Panc1 (cell line): ENCODE data around the gene DLGAP1. TPM values are rescaled to one million over a fixed set of nuclear protein-coding genes. Genes with fewer than 3 reads are reported as not detected.

Source experiments
- ATAC-seq: fragments of 200-7000 bp; cut with Tn5 transposase; 2 replicates; pipeline ENCODE4 v1.9.1; 2020; ENCODE audit warnings: mild to moderate bottlenecking, moderate library complexity
- BruUV-seq: library from RNA; stranded (reverse); fragments of 400-500 nt; replicated peaks from 2 replicates; lab custom pipeline; 2021; lab: Mats Ljungman, UMichigan
- CTCF ChIA-PET: fragments of 300-600 bp; sonication (Branson Sonifier 250); formaldehyde crosslinking; loops from one replicate; lab custom pipeline; 2022; ENCODE audit warnings: antibody characterized with exemption; lab: Charles Lee
- POLR2A ChIA-PET: fragments of 300-600 bp; sonication (Branson Sonifier 250); formaldehyde crosslinking; loops from one replicate; lab custom pipeline; 2022; ENCODE audit warnings: antibody characterized with exemption; lab: Charles Lee
- DNase-seq: peaks from one replicate; pipeline ENCODE4 v3.0.0-alpha.2; 2010; ENCODE audit warnings: low read depth, low spot score
- H3K27ac ChIP-seq: 2 replicates; pipeline ENCODE4 v1.5.1; 2011; ENCODE audit warnings: mild to moderate bottlenecking, low read length, inconsistent platforms
- H3K27me3 ChIP-seq: fragments of 200-500 bp; sonication (Bioruptor generic); 2 replicates; pipeline ENCODE4 v1.6.0; 2014; ENCODE audit warnings: low read length, inconsistent platforms; ENCODE audit not compliant: control insufficient read depth, insufficient read depth
- H3K36me3 ChIP-seq: fragments of 200-500 bp; sonication (Bioruptor generic); 2 replicates; pipeline ENCODE4 v1.5.1; 2014; ENCODE audit warnings: inconsistent platforms, mild to moderate bottlenecking, low read length, moderate library complexity; ENCODE audit not compliant: control insufficient read depth, insufficient read depth
- H3K4me1 ChIP-seq: 2 replicates; pipeline ENCODE4 v1.5.1; 2011; ENCODE audit warnings: inconsistent platforms, mild to moderate bottlenecking, low read length, moderate library complexity; ENCODE audit not compliant: control insufficient read depth, insufficient read depth
- H3K4me3 ChIP-seq, 2 experiments: 2 replicates each; pipeline ENCODE4 v1.5.1; 2011 to 2012; ENCODE audit warnings: low read depth in 2 of 2, low read length in 2 of 2, mild to moderate bottlenecking in 2 of 2, inconsistent platforms in 1 of 2, moderate library complexity in 1 of 2
- H3K9me3 ChIP-seq: fragments of 200-500 bp; sonication (Bioruptor generic); 2 replicates; pipeline ENCODE4 v1.5.1; 2014; ENCODE audit warnings: low read depth, mild to moderate bottlenecking, inconsistent platforms, low read length, moderate library complexity; ENCODE audit not compliant: control insufficient read depth, insufficient read depth
- POLR2AphosphoS5 ChIP-seq: IDR thresholded peaks from 2 replicates; pipeline ENCODE4 v1.6.1; 2012; ENCODE audit warnings: mild to moderate bottlenecking, low read depth, low read length, moderate library complexity
- SIN3A ChIP-seq: IDR thresholded peaks from 2 replicates; pipeline ENCODE4 v1.6.1; 2012; ENCODE audit warnings: low read depth, mild to moderate bottlenecking, low read length, moderate library complexity, borderline replicate concordance; ENCODE audit not compliant: insufficient read depth
- TCF7L2 ChIP-seq: IDR thresholded peaks from 2 replicates; pipeline ENCODE4 v1.6.1; 2011; ENCODE audit warnings: mild to moderate bottlenecking, low read depth, low read length, inconsistent platforms
- in situ Hi-C: cut with HindIII; loops from 2 replicates; pipeline ENCODE4 v1.10.0; 2016; ENCODE audit warnings: low sequenced_read_pairs, low pct_unique_long_range_greater_than_20kb
- intact Hi-C: fragments of 100-400 bp; cut with micrococcal nuclease; formaldehyde crosslinking; loops from one replicate; pipeline ENCODE4 v1.10.0; 2022; ENCODE audit not compliant: unreplicated experiment
- total RNA-seq: library from RNA; stranded (reverse); gene quantifications from one replicate; pipeline ENCODE4 v1.2.1, GENCODE V29; 2021; ENCODE audit not compliant: unreplicated experiment
- TF ChIP-seq, protein P1 (sequence below), 2 experiments: IDR thresholded peaks; 2 replicates each; pipeline ENCODE4 v1.6.1; 2011 to 2012; ENCODE audit warnings: low read depth in 2 of 2, control low read depth in 1 of 2, low read length in 1 of 2, mild to moderate bottlenecking in 1 of 2, moderate library complexity in 1 of 2; ENCODE audit not compliant: insufficient read depth in 1 of 2
- TF ChIP-seq, protein P2 (sequence below): fragments of 450-650 bp; IDR thresholded peaks from 2 replicates; pipeline ENCODE4 v1.5.1; 2017; ENCODE audit warnings: mild to moderate bottlenecking

Gene DLGAP1
- total RNA-seq, 1 experiment from 2014 or later, result 1.8 TPM

GRCh38 chr18:4357579-4357978 is 97.5 kb downstream of the DLGAP1 start:
- ATAC-seq (no peak), DNase-seq (no peak)
- H3K27me3 ChIP-seq, result no peaks in the 10 kb centered on the region; the same call in 1 of the 2 replicates
- no peak for TF ChIP-seq POLR2AphosphoS5
- TF ChIP-seq SIN3A, result no peak
- TF ChIP-seq, protein P1, sequence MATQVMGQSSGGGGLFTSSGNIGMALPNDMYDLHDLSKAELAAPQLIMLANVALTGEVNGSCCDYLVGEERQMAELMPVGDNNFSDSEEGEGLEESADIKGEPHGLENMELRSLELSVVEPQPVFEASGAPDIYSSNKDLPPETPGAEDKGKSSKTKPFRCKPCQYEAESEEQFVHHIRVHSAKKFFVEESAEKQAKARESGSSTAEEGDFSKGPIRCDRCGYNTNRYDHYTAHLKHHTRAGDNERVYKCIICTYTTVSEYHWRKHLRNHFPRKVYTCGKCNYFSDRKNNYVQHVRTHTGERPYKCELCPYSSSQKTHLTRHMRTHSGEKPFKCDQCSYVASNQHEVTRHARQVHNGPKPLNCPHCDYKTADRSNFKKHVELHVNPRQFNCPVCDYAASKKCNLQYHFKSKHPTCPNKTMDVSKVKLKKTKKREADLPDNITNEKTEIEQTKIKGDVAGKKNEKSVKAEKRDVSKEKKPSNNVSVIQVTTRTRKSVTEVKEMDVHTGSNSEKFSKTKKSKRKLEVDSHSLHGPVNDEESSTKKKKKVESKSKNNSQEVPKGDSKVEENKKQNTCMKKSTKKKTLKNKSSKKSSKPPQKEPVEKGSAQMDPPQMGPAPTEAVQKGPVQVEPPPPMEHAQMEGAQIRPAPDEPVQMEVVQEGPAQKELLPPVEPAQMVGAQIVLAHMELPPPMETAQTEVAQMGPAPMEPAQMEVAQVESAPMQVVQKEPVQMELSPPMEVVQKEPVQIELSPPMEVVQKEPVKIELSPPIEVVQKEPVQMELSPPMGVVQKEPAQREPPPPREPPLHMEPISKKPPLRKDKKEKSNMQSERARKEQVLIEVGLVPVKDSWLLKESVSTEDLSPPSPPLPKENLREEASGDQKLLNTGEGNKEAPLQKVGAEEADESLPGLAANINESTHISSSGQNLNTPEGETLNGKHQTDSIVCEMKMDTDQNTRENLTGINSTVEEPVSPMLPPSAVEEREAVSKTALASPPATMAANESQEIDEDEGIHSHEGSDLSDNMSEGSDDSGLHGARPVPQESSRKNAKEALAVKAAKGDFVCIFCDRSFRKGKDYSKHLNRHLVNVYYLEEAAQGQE (IDR thresholded peaks at IDR 0.05; ENCODE audit: insufficient read depth in 1 of 2, low read depth in 2 of 2, low read length in 1 of 2), result no peak
- no peak for TF ChIP-seq TCF7L2
- TF ChIP-seq, protein P2, sequence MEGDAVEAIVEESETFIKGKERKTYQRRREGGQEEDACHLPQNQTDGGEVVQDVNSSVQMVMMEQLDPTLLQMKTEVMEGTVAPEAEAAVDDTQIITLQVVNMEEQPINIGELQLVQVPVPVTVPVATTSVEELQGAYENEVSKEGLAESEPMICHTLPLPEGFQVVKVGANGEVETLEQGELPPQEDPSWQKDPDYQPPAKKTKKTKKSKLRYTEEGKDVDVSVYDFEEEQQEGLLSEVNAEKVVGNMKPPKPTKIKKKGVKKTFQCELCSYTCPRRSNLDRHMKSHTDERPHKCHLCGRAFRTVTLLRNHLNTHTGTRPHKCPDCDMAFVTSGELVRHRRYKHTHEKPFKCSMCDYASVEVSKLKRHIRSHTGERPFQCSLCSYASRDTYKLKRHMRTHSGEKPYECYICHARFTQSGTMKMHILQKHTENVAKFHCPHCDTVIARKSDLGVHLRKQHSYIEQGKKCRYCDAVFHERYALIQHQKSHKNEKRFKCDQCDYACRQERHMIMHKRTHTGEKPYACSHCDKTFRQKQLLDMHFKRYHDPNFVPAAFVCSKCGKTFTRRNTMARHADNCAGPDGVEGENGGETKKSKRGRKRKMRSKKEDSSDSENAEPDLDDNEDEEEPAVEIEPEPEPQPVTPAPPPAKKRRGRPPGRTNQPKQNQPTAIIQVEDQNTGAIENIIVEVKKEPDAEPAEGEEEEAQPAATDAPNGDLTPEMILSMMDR, result no peak
- in situ Hi-C loops (no loop called here), intact Hi-C loops (no loop called here)
- BruUV-seq, result no TSS peak
- H3K9me3 ChIP-seq, result no peaks in the 10 kb centered on the region; the same call in 1 of the 2 replicates
- H3K4me1 ChIP-seq, result no peaks in the 10 kb centered on the region
- ChIA-PET POLR2A (no interaction called here), CTCF (no interaction called here)
- H3K36me3 ChIP-seq, result no peaks in the 10 kb centered on the region
- H3K4me3 ChIP-seq, result no peak overlapping the region
- H3K27ac ChIP-seq, result no peak overlapping the region

- no peak for ATAC-seq
- in situ Hi-C loops, result no loop called here
- Histone ChIP-seq H3K36me3 (no peaks in the 10 kb centered on the region), H3K4me1 (no peaks in the 10 kb centered on the region), H3K27me3 (no peaks in the 10 kb centered on the region; the same call in 1 of the 2 replicates), H3K9me3 (no peaks in the 10 kb centered on the region; the same call in 1 of the 2 replicates), H3K4me3 (no peak overlapping the region), H3K27ac (no peak overlapping the region)
- intact Hi-C loops, result no loop called here
- DNase-seq, result no peak
- ChIA-PET POLR2A (no interaction called here), CTCF (no interaction called here)
- BruUV-seq, result no TSS peak
- TF ChIP-seq SIN3A (no peak), TCF7L2 (no peak), POLR2AphosphoS5 (no peak)
- TF ChIP-seq, protein P2, result no peak
- TF ChIP-seq, protein P1 (IDR thresholded peaks at IDR 0.05; ENCODE audit: insufficient read depth in 1 of 2, low read depth in 2 of 2, low read length in 1 of 2), result no peak
Measured at GRCh38 chr18:4356929-4357328, 98.2 kb downstream of the DLGAP1 start.
